Keratinocyte (primary cell): ENCODE data around the gene PEDS1. TPM values are rescaled to one million over a fixed set of nuclear protein-coding genes. Genes with fewer than 3 reads are reported as not detected.

ENCODE experiments used
- DNase-seq: peaks from one replicate; pipeline ENCODE4 v3.0.0-alpha.2; 2011; ENCODE audit warnings: low read depth, missing footprints, low spot score
- FAIRE-seq: peaks from 2 replicates; lab custom pipeline; 2011; peaks lifted over from hg19 to GRCh38; lab: Jason Lieb, UNC
- H2AFZ ChIP-seq: 2 replicates; pipeline ENCODE4 v1.6.0; 2012; ENCODE audit warnings: low read length, control low read depth, inconsistent platforms; ENCODE audit not compliant: control insufficient read depth
- H3K27ac ChIP-seq: 2 replicates; pipeline ENCODE4 v1.5.1; 2011; ENCODE audit warnings: low read length; ENCODE audit not compliant: control insufficient read depth, insufficient read depth
- H3K27me3 ChIP-seq: 3 replicates; pipeline ENCODE4 v1.6.0; 2011; ENCODE audit warnings: low read length; ENCODE audit not compliant: control insufficient read depth, insufficient read depth; ENCODE audit errors: extremely low read depth
- H3K36me3 ChIP-seq, 2 experiments: 2 replicates in 1 of 2; 3 replicates in 1 of 2; pipeline ENCODE4 v1.5.1; 2011; ENCODE audit warnings: low read length in 2 of 2, mild to moderate bottlenecking in 1 of 2; ENCODE audit not compliant: control insufficient read depth in 2 of 2, insufficient read depth in 2 of 2; ENCODE audit errors: extremely low read depth in 1 of 2
- H3K4me1 ChIP-seq: 3 replicates; pipeline ENCODE4 v1.5.1; 2011; ENCODE audit warnings: low read length; ENCODE audit not compliant: control insufficient read depth, insufficient read depth; ENCODE audit errors: extremely low read depth
- H3K4me2 ChIP-seq: 3 replicates; pipeline ENCODE4 v1.6.0; 2011; ENCODE audit warnings: low read depth, low read length; ENCODE audit not compliant: control insufficient read depth, insufficient read depth; ENCODE audit errors: extremely low read depth
- H3K4me3 ChIP-seq, 3 experiments: fragments of 200-600 bp in 1 of 3; sonication (generic) in 1 of 3; 2 replicates in 2 of 3; 3 replicates in 1 of 3; pipeline ENCODE4 v1.5.1; 2011 to 2016; ENCODE audit warnings: low read length in 3 of 3, mild to moderate bottlenecking in 3 of 3, control low read depth in 2 of 3, inconsistent platforms in 1 of 3, low read depth in 1 of 3, mixed read lengths in 1 of 3, mixed run types in 1 of 3, moderate library complexity in 1 of 3; ENCODE audit not compliant: control insufficient read depth in 2 of 3, insufficient read depth in 2 of 3; ENCODE audit errors: extremely low read depth in 1 of 3
- H3K79me2 ChIP-seq: 2 replicates; pipeline ENCODE4 v1.6.0; 2012; ENCODE audit warnings: low read length; ENCODE audit not compliant: control insufficient read depth, insufficient read depth
- H3K9ac ChIP-seq: 3 replicates; pipeline ENCODE4 v1.6.0; 2011; ENCODE audit warnings: low read length; ENCODE audit not compliant: control insufficient read depth, insufficient read depth; ENCODE audit errors: extremely low read depth
- H3K9me1 ChIP-seq: 3 replicates; pipeline ENCODE4 v1.6.0; 2011; ENCODE audit warnings: low read length; ENCODE audit not compliant: control insufficient read depth, insufficient read depth; ENCODE audit errors: extremely low read depth
- H3K9me3 ChIP-seq: 2 replicates; pipeline ENCODE4 v1.5.1; 2012; ENCODE audit warnings: low read depth, low read length; ENCODE audit not compliant: control insufficient read depth
- H4K20me1 ChIP-seq: 3 replicates; pipeline ENCODE4 v1.6.0; 2011; ENCODE audit warnings: low read length; ENCODE audit not compliant: control insufficient read depth, insufficient read depth; ENCODE audit errors: extremely low read depth
- CTCF ChIP-seq, 3 experiments: IDR thresholded peaks in 1 of 3; conservative IDR thresholded peaks in 1 of 3; optimal IDR thresholded peaks in 1 of 3; 2 replicates in 2 of 3; 3 replicates in 1 of 3; pipeline versions ENCODE3 to v1.5.1; 2011; ENCODE audit warnings: low read length in 3 of 3, mild to moderate bottlenecking in 3 of 3, moderate library complexity in 2 of 3, control low read depth in 1 of 3, inconsistent platforms in 1 of 3; ENCODE audit not compliant: insufficient read depth in 2 of 3; ENCODE audit errors: extremely low read depth in 1 of 3
- EZH2 ChIP-seq: IDR thresholded peaks from one replicate; pipeline ENCODE4 v1.6.1; 2012; ENCODE audit warnings: inconsistent platforms, mild to moderate bottlenecking, low read length, moderate library complexity
- dilution Hi-C: fragments of 300-500 bp; cut with MboI; formaldehyde crosslinking; loops from one replicate; pipeline ENCODE4 v1.7.0; 2020; ENCODE audit warnings: low sequenced_read_pairs; ENCODE audit not compliant: extremely low pct_ligation_motif_present
- polyA plus RNA-seq, 5 experiments: library from polyadenylated mRNA; depleted of rRNA in 3 of 5; stranded (reverse) in 3 of 5; stranded (forward) in 1 of 5; unstranded in 1 of 5; fragments of >200 nt; gene quantifications; 1 replicate in 1 of 5; 2 replicates in 3 of 5; 3 replicates in 1 of 5; pipeline versions ENCODE4 v1.2.1 to v1.2.3, GENCODE V29; 2011 to 2012; ENCODE audit warnings: missing spikeins in 2 of 5, low read depth in 1 of 5, low replicate concordance in 1 of 5

Gene PEDS1
- polyA plus RNA-seq, 1 donor (not counting 4 experiments of a cell fraction or from before 2014, with no cell fraction given), result 48.7 TPM

GRCh38 chr20:50193836-50194421 lies 40.4 kb upstream of the PEDS1 start:
- Histone ChIP-seq H3K79me2 (peaks cover 27% of the 10 kb centered on the region), H3K36me3 (peaks cover 2 to 18% of the 10 kb centered on the region in 2 experiments), H3K9me3 (no peaks in the 10 kb centered on the region), H3K27ac (peak overlapping the region; percentile 90), H2AFZ (no peak overlapping the region), H3K4me1 (peaks cover 13% of the 10 kb centered on the region), H3K9ac (peak overlapping the region; percentile 98), H3K4me3 (peak overlapping the region; percentile 78 to 94 (median 90)), H3K4me2 (peak overlapping the region; percentile 98), H3K9me1 (no peaks in the 10 kb centered on the region), H3K27me3 (no peaks in the 10 kb centered on the region), H4K20me1 (peaks cover 26% of the 10 kb centered on the region)
- dilution Hi-C loops, result no loop called here
- FAIRE-seq (no peak), DNase-seq (no peak)
- TF ChIP-seq EZH2 (no peak), CTCF (optimal IDR thresholded peaks at IDR 0.05 in 1 of 3, IDR thresholded peaks at IDR 0.05 in 1 of 3, conservative IDR thresholded peaks at IDR 0.05 in 1 of 3; ENCODE audit: extremely low read depth in 1 of 3, insufficient read depth in 2 of 3, low read length in 3 of 3) (no peak)

- H3K4me1 ChIP-seq, result peaks cover 13% of the 10 kb centered on the region
- no peaks in the 10 kb centered on the region for H3K9me1 ChIP-seq
- H2AFZ ChIP-seq, result no peak overlapping the region
- peaks cover 27% of the 10 kb centered on the region for H3K79me2 ChIP-seq
- no peaks in the 10 kb centered on the region for H3K27me3 ChIP-seq
- peak overlapping the region; percentile 90 for H3K27ac ChIP-seq
- no peaks in the 10 kb centered on the region for H3K9me3 ChIP-seq
- H3K4me2 ChIP-seq, result peak overlapping the region; percentile 98
- no peak for FAIRE-seq
- peaks cover 26% of the 10 kb centered on the region for H4K20me1 ChIP-seq
- H3K4me3 ChIP-seq, result peak overlapping the region; percentile 78 to 94 (median 90)
- peak overlapping the region; percentile 98 for H3K9ac ChIP-seq
- dilution Hi-C loops, result no loop called here
- no peak for DNase-seq
- TF ChIP-seq EZH2 (no peak), CTCF (optimal IDR thresholded peaks at IDR 0.05 in 1 of 3, IDR thresholded peaks at IDR 0.05 in 1 of 3, conservative IDR thresholded peaks at IDR 0.05 in 1 of 3; ENCODE audit: extremely low read depth in 1 of 3, insufficient read depth in 2 of 3, low read length in 3 of 3) (no peak)
- peaks cover 2 to 18% of the 10 kb centered on the region in 2 experiments for H3K36me3 ChIP-seq
These were observed 39.8 kb upstream of the PEDS1 start for GRCh38 chr20:50193199-50193835.
